T-helper 1 cell treated with Interleukin-12 subunit alpha and Interleukin-12 subunit beta and Interleukin-4 antibody, amounts not matched to agents 30 ng/mL and 1 ng/mL, for 36 hours (primary cell): ENCODE measurements around the gene CD38. TPM values are rescaled to one million over a fixed set of nuclear protein-coding genes. Genes with fewer than 3 reads are reported as not detected.

Experiments
- intact Hi-C: fragments of 100-400 bp; cut with micrococcal nuclease; formaldehyde crosslinking; loops from one replicate; pipeline ENCODE4 v1.15.1; 2024
- total RNA-seq: library from RNA; stranded (reverse); gene quantifications from 2 replicates; pipeline ENCODE4 v1.2.3, GENCODE V29; 2022

CD38 gene
- total RNA-seq, 1 donor from 2014 or later = 213 TPM

- intact Hi-C loops = loop anchor here (2.0 to 10.0 kb wide), 4 partner anchors 470 to 1820 kb away; partner anchors contain the start of genes LAP3 and TAPT1
Observed at GRCh38 chr4:15757054-15757453, 21.1 kb upstream of the CD38 start.

GRCh38 chr4:15758294-15758693, 19.8 kb upstream of the CD38 start:
- intact Hi-C loops = loop anchor here (5.0 to 10.0 kb wide), 3 partner anchors 833 to 1819 kb away; partner anchors contain the start of gene LAP3

DNA sequence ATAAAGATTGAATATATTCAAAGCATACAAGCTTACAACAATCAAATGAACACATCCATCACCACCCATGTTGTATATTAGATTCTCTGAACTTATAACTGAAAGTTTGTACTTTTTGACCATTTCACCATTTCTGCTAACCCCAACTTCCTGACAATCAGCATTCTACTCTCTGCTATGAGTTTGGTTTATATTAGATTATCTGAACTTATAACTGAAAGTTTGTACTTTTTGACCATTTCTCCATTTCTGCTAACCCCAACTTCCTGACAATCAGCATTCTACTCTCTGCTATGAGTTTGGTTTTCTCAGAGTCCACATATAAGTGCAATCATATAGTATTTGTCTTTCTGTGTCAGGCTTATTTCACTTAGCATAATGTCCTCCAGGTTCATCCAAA, 15.7 kb upstream of the CD38 start:
- intact Hi-C loops = loop anchor here (1.0 kb wide), 1 partner anchor 9 kb away; no protein-coding TSS in a partner anchor

- intact Hi-C loops = no loop called here
Observed at GRCh38 chr4:15765391-15765790, 12.7 kb upstream of the CD38 start.

DNA sequence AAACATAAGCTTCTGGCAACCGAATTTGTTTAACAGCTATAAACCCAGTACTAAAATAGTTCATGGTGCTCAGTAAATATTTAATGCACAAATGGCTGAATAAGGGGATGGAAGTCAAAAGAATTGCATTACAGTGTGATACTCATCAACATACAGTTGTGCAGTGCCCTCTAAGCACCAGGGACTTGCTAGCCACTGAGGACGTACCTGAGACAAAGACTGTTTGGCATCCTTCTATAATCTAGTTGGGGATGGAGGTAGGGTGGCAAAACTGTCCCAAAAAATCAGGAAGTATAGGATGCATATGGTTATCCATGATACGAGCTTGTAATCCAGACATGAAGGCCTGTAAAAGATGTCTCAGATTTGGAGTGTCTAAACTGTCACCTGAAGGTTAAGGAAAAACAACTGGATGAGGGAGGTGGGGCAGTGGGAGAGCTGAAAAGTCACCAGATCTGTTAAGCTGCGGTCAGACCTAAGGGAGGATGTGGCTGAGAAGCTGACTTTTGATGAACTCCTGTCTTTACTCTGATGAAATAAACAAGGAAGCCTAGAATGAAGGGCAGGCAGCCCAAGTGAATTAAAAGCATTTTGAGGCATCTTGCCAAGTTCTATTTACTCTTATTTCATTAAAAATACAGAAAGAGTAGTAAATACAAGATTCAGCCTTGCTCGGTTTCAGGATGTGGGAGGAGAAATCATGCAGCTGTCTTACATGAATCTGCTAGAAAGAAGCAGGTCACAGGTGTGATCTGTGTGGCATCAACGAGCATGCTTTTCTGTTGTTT, 12.0 kb upstream of the CD38 start:
- intact Hi-C loops = loop anchor here (1.0 kb wide), 2 partner anchors 10 to 12 kb away; partner anchors contain the start of gene CD38

DNA sequence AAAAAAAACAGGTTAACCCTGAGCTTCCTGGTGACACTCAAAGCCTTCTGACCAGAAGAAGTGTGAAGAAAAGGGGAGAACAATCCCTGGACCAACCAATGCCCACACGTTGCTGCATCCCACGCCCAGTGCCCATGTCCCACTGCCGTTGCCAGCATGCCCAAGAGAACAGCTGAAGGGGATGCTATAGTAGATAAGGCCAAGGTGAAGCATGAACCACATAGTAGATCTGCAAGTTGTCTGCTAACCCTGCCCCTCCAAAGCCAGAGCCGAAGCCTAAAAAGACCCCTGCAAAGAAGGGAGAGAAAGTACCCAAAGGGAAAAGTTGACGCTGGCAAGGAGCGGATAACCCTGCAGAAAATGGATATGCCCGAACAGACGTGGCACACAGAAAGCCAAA, 11.3 kb upstream of the CD38 start:
- intact Hi-C loops = loop anchor here (1.0 kb wide), 2 partner anchors 11 kb away; partner anchors contain the start of gene CD38

DNA sequence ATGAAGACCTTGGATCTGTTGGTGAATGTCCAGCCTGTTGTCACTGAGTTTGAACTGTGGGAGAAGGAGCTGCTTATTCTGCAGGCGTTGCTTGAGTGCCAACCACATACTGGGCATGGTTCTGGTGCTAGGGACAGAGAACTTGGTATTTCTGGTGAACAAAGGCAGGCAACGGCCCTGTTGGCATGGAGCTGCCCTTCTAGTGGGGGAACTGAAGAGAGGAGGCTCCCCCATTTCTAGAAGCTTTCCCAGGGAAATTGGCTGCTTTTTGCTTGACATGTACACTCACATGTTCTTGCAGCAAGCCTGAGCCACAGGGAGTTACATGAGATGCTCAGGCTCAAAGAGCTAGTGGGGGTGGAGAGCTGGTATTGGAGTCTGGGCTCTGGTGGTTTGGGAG, 8.9 kb upstream of the CD38 start:
- intact Hi-C loops = no loop called here

GRCh38 chr4:15771216-15772058, 6.7 kb upstream of the CD38 start:
- intact Hi-C loops = loop anchor here (1.0 kb wide), 3 partner anchors 9 to 15 kb away; no protein-coding TSS in a partner anchor

DNA sequence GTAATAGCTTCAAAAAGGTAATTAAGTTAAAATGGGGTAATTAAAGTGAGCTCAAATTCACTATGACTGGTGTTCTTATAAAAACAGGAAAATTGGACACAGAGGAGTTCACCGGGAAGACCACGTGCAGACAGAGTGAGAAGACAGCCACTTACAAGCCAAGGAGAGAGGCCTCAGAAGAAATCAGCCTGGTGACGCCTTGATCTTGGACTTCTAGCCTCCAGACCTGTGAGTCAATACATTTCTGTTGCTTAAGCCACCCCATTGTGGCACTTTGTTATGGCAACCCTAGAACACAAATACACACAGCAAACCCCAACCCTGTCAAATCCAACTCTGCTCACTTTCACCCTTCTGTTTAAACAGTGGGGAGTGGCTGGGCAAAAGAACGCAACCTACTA, 4.1 kb upstream of the CD38 start:
- intact Hi-C loops = no loop called here

DNA sequence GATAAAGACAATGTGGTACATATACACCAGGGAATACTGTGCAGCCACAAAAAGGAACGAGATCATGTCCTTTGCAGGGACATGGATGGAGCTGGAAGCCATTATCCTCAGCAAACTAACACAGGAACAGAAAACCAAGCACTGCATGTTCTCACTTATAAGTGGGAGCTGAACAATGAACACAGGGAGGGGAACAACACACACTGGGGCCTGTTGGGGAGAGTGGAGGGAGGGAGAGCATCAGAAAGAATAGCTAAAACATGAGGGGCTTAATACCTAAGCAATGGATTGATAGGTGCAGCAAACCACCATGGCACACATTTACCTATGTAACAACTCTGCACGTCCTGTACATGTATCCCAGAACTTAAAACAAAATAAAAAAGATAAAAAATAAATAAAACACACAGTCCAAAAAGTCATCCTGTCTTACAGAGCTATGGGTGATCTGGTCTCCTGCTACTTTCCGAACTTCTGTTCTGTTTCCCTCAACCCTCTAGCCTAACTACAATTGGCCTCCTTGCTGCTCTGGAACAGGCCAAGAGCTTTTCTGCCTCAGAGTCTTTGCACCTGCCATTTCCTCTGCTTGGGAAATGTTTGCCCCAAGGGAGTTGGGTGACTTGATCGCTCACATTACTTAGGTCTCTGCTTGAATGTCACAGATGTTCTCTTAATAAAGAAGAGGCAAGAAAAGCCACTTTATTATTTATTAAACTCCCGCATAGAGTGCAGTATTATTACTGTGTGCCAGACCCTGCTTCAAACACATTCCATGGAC, 1.1 kb upstream of the CD38 start:
- intact Hi-C loops = no loop called here

DNA sequence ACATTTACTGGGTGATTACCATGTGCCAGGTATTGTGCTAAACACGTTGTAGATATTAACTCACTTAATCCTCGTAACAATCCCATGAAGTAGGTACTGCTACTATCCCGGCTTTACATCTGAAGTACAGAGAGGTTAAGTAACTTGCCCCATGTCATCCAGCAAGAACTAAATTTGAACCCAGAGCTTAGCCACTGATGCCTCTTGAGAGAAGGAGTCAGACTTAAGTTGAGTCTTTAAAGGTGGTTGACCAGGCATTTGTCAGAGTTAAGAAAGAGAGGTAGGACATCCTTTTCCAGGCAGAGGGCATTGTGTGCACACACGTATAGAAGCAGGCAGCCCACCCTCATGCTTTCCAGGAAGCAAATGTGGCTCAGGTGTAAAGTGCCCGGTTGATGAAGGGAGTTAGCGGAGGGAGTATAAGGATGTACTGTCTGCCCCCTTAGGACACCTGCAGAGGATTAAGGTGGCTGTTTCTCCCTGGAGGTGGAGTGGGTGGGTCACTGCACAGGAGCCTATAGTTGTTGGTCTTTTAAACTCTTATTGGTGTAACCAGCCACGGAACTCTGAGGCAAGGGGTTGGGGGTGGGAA, 335 bp upstream of the CD38 start:
- intact Hi-C loops = loop anchor here (1.0 to 2.0 kb wide), 4 partner anchors 11 to 775 kb away; partner anchors contain the start of genes CPEB2 and FBXL5

GRCh38 chr4:15779306-15779705, 1.2 kb downstream of the CD38 start:
- intact Hi-C loops = loop anchor here (1.0 to 2.0 kb wide), 4 partner anchors 49 to 777 kb away; partner anchors contain the start of genes CPEB2, FAM200B and FBXL5

GRCh38 chr4:15779809-15780208, 1.7 kb downstream of the CD38 start:
- intact Hi-C loops = loop anchor here (1.0 to 10.0 kb wide), 7 partner anchors 15 to 925 kb away; partner anchors contain the start of genes CPEB2, FAM200B, FBXL5 and TAPT1

GRCh38 chr4:15781427-15782095, 3.4 kb downstream of the CD38 start:
- intact Hi-C loops = loop anchor here (1.0 to 10.0 kb wide), 4 partner anchors 10 to 927 kb away; partner anchors contain the start of gene TAPT1

DNA sequence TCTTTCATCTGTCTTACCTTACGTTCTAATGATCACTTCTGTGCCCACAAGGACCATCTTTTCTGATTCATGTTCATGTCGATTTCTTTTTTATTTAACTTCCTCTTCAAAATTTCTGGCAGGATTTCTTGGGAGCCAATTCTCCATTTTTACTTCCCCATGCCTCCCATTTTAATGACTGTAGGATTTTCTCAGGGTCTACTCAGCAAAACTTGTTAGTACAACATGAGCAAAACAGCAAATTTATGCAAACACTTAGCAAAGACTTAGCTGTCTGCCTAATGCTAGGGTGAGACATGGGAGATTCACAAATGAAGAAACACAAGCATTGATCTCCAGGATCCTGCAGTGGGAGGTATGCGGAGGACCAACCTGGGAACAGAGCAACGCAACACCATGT, 5.5 kb downstream of the CD38 start:
- intact Hi-C loops = loop anchor here (5.0 to 10.0 kb wide), 2 partner anchors 444 to 929 kb away; partner anchors contain the start of gene TAPT1

DNA sequence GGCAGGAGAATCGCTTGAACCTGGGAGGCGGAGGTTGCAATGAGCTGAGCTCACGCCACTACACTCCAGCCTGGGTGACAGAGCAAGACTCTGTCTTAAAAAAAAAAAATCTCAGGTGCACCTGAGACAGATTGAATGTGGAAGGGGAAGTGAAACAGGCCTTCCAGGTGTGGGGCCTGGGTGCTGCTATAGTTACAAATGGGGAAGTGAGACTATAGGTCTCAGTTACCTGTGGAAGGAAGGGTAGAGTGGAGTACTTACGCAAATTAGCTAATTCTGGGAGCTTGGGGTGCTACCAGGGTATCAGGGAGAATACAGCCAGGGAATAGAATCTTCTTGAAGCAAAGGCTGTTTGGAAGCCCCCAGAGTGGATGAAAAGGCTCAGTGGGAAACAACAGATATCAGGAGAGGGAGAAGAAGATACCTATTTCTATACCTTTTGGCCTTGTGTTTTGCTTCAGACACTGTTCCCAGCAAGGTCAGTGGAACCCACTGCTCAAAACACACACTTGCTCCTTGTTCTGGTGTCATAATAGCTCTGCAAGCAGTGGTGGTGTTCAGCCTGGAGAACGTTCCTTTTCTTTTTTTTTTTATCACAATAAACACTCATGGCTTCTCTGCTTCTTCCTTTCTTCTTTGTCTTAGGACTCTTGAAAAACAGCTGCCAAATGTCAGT, 7.0 kb downstream of the CD38 start:
- intact Hi-C loops = loop anchor here (5.0 to 10.0 kb wide), 2 partner anchors 442 to 930 kb away; partner anchors contain the start of gene TAPT1

DNA sequence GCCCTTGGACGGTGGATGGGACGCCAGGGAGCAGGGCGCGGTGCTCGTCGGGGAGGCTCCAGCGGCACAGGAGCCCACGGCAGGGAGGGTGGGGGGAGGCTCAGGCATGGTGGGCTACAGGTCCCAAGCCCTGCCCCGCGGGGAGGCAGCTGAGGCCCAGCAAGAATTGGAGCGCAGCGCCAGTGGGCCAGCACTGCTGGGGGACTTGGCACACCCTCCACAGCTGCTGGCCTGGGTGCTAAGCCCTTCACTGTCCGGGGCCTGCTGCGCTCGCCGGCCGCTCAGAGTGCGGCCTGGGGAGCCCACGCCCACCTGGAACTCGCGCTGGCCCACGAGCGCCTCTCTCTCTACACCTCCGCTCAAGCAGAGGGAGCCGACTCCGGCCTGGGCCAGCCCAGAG, 8.6 kb downstream of the CD38 start:
- intact Hi-C loops = loop anchor here (10.0 kb wide), 1 partner anchor 932 kb away; no protein-coding TSS in a partner anchor

DNA sequence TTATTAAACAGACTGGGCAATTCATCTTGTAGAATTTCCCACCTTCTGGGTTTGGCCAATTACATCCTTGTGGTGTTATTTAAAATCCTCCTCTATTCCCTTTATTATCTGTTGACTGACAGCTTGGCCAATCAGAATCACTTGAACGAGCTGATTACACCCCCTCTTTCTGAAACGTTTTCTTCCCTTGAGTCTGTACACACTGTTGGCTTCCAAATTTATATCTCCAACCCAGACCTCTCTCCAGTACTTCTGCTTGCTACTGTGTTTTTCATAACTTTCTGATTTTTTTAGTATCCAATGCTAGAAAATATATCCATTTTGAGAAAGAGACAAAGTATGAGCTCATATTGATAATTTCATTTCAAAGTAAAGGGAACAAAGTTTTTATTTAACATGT, 14.8 kb downstream of the CD38 start:
- intact Hi-C loops = no loop called here
